GM21529 (cell line): ENCODE results near the gene LCE2C.
"Not testable (repeated sequence)": the region's sequence is repeated elsewhere in the genome, so short reads cannot be mapped to it uniquely, and the experiment has no call there.

ENCODE experiments used
- ATAC-seq: cut with Tn5 transposase; IDR thresholded peaks from one replicate; pipeline ENCODE4 v1.9.1; 2021; ENCODE audit not compliant: unreplicated experiment

LCE2C gene, protein sequence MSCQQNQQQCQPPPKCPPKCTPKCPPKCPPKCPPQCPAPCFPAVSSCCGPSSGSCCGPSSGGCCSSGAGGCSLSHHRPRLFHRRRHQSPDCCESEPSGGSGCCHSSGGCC

DNA sequence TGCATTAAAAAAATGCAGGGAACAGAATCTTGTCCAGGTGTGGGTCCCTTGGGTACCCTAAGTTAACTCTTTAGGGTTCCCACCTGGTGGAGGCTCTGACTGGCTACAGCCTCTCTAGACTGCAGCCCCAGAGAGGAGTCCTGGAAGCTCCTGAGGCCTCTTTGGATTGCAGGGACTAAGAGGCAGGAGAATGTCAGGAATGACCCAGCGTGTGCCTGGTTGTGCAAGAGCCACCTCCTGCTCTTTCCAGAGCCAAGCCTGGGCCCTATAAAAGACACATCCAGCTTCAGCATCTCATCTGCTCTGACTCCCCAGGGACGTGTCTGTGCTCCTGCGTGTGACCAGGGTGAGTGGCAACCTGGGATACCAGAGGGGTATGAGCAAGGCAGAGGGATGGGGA is at the start of gene LCE2C:
Gene LCE2C, plus strand, starts transcription at position 297 of the 400 bp plus-strand sequence. CDS start 737 bp downstream, outside the sequence.
- not testable (repeated sequence) for ATAC-seq

DNA sequence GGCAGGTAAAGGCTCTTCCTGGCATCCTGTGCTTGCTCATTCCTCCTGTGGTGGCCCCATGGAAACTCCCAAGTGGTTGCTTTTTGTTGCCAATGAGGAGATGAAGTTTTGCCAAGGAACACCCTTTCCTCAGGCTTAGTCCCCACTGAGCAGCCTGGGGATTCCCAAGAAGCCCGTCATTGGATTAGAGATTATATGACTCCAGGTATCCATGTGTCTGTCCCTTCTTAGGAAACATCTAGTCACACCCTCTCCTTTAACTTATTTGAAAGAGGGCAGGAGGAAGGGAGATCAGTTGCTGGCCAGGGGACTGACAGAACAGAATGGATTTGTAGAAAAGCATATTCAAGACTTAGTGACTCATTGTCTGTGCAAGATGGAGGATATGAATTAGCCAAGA is 48.3 kb upstream of the LCE2C start:
- ATAC-seq = no peak

DNA sequence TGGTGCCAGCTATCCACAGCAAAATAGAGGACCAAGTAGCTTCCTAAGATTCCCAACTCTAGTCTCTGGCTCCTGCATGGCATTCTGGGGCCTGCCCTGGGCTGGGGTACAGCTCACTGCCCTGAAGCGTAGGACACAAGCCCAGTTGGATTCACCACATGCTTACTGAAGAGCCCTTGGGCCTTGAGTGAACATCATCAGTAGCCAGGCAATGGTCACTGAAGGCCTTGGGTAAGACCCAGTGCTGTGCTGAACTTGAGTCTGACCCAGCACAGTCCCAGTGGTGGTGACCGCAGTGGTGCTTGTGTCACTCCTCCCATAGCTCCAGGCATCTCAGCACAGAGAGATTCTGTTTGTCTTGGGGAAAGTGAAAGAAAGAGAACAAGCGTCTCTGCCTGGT is 44.5 kb upstream of the LCE2C start:
- no peak for ATAC-seq

DNA sequence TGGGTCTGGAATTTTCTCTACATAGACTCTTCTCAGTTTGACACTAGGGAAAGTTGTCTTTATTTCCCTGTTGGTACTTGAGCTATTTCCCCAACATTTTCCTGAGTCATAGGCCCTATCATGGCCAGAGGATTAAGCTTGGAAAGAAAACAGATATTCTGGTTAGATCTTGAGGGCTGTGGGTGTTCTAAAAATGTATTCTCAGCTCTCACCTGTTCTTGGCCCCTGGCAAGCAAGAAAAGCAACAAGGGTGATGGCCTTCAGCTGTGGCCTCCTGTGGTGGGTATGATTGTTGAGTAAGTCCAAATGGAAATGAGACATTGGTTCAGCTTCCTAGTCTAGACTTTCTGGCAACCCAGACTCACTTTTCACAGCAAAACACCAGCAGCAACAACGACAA is 34.7 kb upstream of the LCE2C start:
- no peak for ATAC-seq

DNA sequence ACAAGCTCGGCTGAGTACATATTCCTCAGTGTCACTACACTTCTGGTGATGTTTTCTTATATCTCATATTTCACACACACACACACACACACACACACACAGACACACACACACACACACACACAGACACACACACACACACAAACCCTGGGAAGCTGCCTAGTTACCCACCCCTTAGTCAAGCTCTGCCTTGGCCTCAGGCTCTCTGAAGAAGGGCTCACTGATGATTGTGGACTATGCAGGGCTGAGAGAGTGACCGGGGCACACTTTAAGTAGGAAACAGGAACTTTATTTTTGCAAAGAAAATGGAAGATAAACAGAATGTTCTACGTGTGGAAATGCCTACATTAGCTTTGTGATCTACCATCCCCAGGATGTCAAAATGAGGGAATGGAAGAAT is 31.1 kb upstream of the LCE2C start:
- no peak for ATAC-seq

DNA sequence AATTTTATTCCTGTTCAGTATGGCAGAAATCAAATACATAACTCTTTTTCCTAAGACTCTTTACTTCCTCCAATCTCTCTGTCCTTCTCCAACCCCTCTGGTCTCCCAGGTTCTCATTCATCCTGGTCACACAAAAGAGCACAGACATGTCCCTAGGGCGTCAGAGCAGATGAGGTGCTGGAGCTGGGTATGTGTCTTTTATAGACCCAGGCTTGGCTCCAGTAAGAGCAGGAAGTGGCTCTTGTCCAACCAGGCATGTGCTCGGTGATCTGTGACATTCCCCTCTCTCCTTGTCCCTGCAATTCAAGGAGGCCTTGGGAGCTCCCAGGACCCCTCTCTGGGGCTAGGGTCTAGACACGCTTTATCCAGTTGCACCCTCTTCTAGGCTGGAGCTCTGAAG is 29.9 kb upstream of the LCE2C start:
- ATAC-seq = no peak

DNA sequence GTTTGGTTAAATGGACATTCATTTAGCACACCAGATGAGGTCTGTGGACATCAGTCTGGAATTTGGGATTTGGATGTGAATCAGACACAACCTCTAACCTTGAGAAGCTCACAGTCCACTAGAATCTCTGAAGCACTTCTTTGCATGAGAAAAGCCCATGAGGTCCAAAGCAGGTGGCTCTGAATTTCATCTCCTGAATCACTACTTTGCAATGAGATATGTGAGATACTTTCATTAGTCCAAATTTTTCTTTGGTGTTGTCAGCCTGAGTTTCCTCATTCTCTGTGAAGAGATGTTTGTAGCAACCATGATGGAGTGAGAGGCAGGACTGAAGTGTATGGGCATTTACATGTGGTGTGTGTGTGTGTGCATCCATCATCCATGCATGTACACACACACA is 28.4 kb upstream of the LCE2C start:
- ATAC-seq = no peak

DNA sequence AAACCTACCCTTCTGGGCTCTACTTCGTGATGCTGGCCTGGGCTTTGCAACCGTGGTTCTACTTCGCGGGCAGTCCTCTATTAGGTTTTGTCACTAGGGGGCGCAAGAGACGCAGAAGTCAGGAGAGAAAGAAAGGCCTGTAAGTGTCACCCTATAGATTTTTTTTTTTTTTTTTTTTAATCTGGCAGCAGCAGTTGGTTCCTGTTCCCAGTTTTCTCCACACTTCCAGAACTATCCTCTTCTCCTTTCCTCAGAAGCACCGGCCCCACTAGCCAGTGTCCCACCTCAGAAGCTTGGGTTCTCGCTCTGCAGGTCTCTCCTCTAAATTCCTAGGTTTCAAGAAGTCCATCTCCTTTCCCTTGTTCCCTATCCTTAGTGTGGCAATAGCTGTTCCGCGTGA is 21.0 kb upstream of the LCE2C start:
- ATAC-seq = no peak

DNA sequence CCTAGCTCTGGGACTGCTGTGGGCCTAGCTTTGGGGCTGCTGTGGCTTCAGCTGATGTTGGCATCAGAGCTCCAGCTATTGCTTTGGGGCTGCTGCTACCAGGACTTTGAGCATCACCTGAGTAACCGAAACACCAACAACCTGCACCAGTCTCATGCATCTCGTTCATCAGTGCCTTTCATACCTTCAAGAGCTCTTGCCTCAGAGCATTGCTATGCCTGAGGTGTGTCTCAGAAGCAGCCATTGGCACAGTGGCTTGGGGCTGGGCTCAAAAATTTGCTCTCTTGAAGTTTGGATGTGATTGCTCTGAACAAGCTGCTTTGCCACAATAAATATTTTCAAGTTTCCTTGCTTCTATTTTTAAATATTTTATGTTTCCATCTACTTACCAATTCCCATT is 18.6 kb upstream of the LCE2C start:
- ATAC-seq = no peak

DNA sequence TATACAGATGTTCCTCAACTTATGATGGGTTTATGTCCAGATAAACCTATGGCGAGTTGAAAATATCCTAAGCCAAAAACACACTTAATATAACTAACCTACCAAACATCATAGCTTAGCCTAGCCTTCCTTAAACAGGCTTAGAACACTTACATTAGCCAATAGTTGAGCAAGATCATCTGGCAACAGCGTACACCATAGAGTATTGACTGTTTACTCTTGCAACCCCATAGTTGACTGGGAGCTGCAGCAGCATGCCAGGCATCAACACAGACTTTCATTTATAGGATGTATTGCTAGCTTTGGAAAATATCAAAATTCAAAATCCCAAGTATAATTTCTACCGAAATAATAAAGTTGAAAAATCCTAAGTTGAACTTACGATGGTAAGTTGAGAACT is 17.4 kb upstream of the LCE2C start:
- ATAC-seq = no peak

DNA sequence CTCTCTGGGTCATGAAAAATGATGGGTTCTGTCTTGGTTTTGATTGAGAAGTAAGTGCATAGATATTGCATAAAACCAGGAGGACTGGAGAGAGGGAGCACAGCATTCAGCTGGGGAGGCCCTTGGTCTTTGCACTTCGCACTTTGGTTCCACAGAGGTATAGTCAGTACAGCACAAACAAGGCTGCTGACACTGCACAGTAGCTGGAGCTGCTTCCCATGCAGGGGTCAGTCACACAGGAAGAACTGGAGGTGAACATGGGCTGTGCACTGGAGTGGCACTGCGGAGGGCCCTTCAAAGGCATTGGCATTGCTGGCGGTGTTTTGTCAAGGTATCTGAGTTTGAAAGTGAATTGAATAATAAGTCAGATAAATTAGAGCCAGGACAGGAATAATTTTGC is 16.4 kb upstream of the LCE2C start:
- no peak for ATAC-seq

DNA sequence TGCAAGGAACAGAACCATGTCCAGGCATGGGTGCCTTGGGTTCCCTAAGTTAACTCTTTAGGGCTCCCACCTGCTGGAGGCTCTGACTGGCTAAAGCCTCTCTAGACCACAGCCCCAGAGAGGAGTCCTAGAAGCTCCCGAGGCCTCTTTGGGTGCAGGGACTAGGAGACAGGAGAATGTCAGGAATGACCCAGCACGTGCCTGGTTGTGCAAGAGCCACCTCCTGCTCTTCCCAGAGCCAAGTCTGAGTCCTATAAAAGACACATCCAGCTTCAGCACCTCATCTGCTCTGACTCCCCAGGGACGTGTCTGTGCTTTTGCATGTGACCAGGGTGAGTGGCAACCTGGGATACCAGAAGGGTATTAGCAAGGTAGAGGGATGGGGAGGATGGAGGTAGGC is 12.0 kb upstream of the LCE2C start, which contains the start of gene LCE2D:
Gene LCE2D, plus strand, starts transcription at position 283 of the 400 bp plus-strand sequence. CDS start 726 bp downstream, outside the sequence.
- ATAC-seq = no peak

DNA sequence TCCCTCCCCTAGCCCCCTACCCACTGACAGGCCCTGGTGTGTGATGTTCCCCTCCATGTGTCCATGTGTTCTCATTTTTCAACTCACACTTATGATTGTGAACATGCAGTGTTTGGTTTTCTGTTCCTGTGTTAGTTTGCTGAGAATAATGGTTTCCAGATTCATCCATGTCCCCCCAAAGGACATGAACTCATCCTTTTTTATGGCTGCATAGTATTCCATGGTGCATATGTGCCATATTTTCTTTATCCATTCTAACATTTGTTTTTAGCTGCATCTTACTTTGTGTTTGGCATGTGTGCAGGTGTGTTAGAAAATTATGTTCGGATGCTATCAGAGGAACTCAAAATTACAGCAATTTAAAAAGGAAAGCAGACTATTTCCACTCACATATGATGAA is 8.9 kb upstream of the LCE2C start:
- not testable (repeated sequence) for ATAC-seq

DNA sequence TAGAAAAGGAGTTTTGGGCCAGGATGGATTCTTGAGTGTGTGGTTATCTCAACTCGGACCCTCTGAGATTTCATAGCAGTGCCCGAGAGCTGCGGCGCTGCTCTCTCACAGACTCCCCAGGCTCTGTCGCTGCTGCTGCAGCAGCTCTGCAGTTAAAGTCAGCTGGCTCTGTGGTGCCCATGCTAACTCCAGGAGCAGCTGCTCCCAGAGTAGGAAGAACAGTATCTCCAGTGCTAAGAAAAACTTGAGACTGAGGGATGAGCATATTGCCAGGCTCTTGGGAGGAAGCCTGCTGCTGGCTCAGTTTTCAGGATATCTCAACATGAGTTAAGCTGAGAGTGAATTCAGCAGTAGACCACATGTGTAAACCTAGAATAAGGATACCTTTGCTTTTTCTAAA is 7.4 kb upstream of the LCE2C start:
- no peak for ATAC-seq

DNA sequence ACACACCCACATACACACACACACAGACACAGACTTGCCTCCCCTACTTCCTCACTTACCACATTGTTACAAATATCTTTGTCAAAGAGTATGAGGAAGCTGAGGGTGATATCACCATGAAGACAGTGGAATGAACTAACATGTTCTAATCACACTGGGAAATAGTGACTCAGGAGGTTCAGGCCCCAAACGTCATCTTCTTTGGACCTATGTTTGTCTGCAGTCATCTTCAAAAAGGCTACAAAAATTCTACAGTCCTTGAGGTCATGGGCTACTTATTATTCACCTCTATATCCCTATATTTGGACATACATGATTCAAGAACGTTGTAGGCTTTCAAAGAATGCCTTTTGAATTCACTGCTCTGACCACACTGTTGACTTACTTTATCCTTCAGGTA is 2.1 kb upstream of the LCE2C start:
- ATAC-seq = no peak

DNA sequence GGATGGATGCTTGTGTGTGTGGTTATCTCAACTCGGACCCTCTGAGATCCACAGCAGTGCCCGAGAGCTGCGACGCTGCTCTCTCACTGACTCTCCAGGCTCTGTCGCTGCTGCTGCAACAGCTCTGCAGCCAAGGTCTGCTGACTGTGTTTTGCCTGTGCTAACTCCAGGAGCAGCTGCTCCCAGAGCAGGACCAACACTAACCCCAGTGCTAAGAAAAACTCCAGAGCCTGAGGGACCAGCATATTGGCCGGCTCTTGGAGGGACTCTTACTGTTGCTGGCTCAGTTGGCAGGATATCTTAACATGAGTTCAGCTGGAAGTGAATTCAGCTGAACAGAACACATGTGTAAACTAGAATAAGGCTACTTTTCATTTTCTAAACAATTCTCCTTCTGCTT is 4.4 kb downstream of the LCE2C start:
- no peak for ATAC-seq

DNA sequence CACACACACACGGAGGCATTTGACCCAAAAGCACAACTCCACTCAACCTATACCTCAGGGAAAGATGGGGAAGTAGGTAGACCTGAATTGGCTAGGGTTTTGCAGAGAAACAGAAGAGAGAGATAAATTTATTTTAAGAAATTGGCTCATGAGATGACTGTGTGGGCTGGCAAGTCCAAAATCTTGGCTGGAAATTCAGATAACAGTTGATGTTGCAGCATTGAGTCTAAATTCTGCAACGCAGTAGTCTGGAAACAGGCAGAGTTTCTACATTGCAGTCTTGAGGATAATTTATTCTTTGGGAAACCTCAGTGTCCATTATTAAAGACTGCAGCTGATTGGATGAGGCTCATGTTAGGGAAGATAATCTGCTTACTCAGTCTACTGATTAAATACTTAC is 6.5 kb downstream of the LCE2C start:
- ATAC-seq = no peak

DNA sequence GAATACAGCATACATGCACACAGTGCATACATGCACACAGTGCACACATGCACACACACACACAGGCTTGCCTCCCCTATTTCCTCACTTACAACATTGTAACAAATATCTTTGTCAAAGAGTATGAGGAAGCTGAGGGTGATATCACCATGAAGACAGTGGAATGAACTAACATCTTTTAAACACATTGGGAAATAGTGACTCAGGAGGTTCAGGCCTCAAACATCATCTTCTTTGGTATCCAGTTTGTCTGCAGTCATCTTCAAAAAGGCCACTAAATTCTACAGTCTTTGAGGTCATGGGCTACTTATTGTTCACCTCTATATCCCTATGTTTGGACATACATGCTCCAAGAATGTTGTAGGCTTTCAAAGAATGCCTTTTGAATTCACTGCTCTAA is 8.8 kb downstream of the LCE2C start:
- ATAC-seq = no peak

DNA sequence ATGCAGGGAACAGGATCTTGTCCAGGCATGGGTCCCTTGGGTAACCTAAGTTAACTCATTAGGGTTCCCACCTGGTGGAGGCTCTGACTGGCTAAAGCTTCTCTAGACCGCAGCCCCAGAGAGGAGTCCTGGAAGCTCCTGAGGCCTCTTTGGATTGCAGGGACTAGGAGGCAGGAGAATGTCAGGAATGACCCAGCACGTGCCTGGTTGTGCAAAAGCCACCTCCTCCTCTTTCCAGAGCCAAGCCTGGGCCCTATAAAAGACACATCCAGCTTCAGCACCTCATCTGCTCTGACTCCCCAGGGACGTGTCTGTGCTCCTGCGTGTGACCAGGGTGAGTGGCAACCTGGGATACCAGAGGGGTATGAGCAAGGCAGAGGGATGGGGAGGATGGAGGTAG is 10.7 kb downstream of the LCE2C start, which contains the start of gene LCE2B:
Gene LCE2B, plus strand, starts transcription at position 301 of the 400 bp plus-strand sequence. CDS start 721 bp downstream, outside the sequence.
- ATAC-seq = not testable (repeated sequence)

DNA sequence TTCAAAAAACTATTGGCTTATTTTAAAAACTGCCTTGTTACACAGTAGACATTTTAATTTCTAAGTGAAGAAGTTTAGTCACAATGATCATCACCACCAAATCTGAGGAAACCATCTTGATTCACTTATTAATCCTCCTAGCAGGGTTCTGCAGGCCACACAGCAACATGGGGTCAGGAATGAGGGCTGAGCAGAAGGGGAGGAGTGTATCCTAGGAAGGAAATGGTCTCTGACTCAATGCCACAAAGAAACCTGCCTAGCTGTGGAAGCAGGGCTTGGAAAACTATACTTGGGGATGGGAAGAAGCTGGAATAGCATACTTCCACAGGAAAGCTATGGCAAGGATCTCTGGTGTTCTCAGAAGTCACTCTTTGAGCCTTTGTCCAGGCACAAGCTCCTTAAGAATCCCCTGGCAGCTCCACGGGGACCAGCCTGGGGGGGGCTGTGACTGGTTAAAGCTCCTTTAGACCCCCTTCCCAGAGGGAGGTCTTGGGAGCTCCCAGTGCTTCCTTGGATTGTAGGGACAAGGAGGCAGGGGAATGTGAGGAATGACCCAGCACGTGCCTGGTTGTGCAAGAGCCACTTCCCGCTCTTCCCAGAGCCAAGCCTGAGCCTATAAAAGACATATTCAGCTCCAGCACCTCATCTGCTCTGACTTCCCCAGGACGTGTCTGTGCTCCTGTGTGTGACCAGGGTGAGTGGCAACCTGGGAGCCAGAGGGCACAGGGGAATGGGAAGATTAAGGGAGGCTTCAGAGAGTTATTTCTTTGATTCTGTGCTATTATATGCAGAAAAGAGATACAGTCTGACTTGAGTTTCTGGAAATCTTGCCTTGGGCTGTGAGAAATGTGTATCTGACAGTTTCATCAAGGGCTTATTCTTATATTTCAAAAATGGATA is 22.9 kb downstream of the LCE2C start, which contains the start of gene LCE2A:
Gene LCE2A, plus strand, starts transcription at position 645 of the 900 bp plus-strand sequence. CDS start 557 bp downstream, outside the sequence.
- no peak for ATAC-seq

DNA sequence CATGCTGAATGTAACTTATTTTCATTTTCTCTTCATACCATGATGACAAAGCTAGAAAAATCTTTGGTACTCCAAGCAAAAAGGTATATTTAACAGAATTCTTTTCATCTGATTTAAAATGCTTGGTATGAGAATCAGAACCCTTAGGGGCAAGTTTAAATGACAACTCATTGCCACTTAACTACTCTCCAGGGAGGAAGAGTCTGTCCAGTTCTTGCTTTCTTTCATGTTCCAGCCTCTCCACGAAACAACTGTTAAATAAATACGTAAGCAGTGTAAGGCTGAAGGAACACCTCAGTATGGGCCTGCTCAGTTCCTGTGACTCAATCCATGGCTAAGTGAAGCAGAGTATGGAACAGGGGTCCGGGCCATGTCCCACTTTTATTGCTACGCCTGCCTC is 24.7 kb downstream of the LCE2C start:
- no peak for ATAC-seq

DNA sequence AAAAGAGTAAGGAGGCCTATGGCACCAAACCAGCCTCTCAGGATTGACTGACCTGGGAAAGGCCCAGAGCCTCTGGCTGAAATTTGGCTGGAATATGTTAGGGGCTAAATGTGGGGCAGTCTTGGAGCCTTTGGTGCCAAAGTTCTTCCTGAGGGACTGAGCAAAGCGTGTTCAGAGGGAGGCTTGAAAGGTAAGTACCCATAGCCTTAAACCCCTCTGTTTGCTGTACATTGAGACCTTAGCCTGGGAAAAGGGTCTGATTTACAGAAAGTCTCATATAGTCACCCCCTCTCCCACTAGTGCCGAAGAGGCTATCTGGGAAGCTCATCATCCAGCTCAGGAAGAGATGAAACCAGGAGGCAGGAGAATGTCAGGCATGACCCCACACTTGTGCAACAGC is 32.8 kb downstream of the LCE2C start, which contains the start of gene LCE4A:
Gene LCE4A, plus strand, starts transcription at position 301 of the 400 bp plus-strand sequence. CDS start 916 bp downstream, outside the sequence.
- ATAC-seq = no peak
